ENCODE data around the gene MTRFR.

DNA sequence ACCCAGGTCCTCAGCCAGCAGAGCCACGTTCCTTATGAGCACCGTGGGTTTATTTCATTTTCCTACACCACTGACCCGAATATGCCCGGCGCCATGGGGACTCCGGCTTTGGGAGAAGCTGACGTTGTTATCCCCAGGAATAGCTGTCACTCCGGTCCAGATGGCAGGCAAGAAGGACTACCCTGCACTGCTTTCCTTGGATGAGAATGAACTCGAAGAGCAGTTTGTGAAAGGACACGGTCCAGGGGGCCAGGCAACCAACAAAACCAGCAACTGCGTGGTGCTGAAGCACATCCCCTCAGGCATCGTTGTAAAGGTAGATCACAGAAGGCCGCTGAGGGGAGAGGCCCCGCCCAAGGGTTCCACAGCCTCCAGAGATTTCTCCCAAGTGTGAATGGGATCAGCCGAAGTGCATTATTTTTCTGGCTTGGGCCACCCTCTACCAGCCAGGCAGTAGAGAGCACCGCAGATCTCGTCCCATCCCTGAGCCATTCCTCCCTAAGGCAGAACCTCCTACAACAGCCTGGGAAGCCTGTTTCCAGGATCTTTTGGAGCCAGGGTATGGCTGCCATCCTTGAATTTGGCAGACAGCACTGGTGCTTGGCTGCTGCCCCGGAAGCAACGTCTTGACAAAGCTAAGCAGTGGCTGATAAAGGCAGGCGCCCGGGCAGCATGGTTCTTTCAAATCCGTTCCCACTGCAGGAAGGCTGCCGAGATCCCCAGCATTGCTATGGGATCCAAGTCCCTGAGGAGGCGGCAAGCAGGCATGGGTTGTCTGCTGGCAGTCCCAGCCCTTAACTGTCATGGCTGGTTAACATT lies 20.6 kb downstream of the MTRFR start:
- TF ChIP-seq, protein P1, sequence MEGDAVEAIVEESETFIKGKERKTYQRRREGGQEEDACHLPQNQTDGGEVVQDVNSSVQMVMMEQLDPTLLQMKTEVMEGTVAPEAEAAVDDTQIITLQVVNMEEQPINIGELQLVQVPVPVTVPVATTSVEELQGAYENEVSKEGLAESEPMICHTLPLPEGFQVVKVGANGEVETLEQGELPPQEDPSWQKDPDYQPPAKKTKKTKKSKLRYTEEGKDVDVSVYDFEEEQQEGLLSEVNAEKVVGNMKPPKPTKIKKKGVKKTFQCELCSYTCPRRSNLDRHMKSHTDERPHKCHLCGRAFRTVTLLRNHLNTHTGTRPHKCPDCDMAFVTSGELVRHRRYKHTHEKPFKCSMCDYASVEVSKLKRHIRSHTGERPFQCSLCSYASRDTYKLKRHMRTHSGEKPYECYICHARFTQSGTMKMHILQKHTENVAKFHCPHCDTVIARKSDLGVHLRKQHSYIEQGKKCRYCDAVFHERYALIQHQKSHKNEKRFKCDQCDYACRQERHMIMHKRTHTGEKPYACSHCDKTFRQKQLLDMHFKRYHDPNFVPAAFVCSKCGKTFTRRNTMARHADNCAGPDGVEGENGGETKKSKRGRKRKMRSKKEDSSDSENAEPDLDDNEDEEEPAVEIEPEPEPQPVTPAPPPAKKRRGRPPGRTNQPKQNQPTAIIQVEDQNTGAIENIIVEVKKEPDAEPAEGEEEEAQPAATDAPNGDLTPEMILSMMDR (IDR thresholded peaks at IDR 0.05; ENCODE audit: low read length) = no peak
- no peak for TF ChIP-seq EZH2phosphoT487 (IDR thresholded peaks at IDR 0.05; ENCODE audit: low read length)
